AG04450 (cell line): ENCODE results near the gene MEOX1. TPM values are rescaled to one million over a fixed set of nuclear protein-coding genes. Genes with fewer than 3 reads are reported as not detected.
A peak's percentile ranks its signal among the peaks of the same experiment; 100 is the strongest.

ENCODE experiments used
- CTCF ChIA-PET: fragments of 300-600, 350-600 bp; formaldehyde crosslinking; extraction: SDS; loops from one replicate; lab custom pipeline; 2022; ENCODE audit warnings: antibody characterized with exemption, inconsistent platforms; lab: Charles Lee
- POLR2A ChIA-PET: fragments of 350-600 bp; formaldehyde crosslinking; extraction: SDS; loops from one replicate; lab custom pipeline; 2021; ENCODE audit warnings: antibody characterized with exemption, inconsistent platforms; lab: Yijun Ruan, JAX
- DNase-seq: peaks from one replicate; pipeline ENCODE4 v3.0.0-alpha.2; 2011; ENCODE audit warnings: low read depth, low spot score
- H3K27ac ChIP-seq: one replicate; pipeline ENCODE4 v1.5.1; 2012; ENCODE audit warnings: low read depth, low read length, control low read depth
- H3K27me3 ChIP-seq: one replicate; pipeline ENCODE4 v1.6.0; 2012; ENCODE audit warnings: low read length; ENCODE audit not compliant: control insufficient read depth, insufficient read depth
- H3K4me3 ChIP-seq: 2 replicates; pipeline ENCODE4 v1.5.1; 2011; ENCODE audit warnings: mild to moderate bottlenecking, low read depth, low read length, control low read depth
- H3K9me3 ChIP-seq: 2 replicates; pipeline ENCODE4 v1.5.1; 2012; ENCODE audit warnings: low read length; ENCODE audit not compliant: control insufficient read depth, insufficient read depth
- polyA plus RNA-seq: library from polyadenylated mRNA; depleted of rRNA; stranded (reverse); fragments of >200 nt; gene quantifications from 2 replicates; pipeline ENCODE4 v1.2.3, GENCODE V29; 2011
- TF ChIP-seq, protein P1 (sequence below): IDR thresholded peaks from 2 replicates; pipeline ENCODE4 v1.5.1; 2011; ENCODE audit warnings: low read depth, low read length, control low read depth, inconsistent platforms

Gene MEOX1
- polyA plus RNA-seq, 1 experiment, result 0.07 TPM

DNA sequence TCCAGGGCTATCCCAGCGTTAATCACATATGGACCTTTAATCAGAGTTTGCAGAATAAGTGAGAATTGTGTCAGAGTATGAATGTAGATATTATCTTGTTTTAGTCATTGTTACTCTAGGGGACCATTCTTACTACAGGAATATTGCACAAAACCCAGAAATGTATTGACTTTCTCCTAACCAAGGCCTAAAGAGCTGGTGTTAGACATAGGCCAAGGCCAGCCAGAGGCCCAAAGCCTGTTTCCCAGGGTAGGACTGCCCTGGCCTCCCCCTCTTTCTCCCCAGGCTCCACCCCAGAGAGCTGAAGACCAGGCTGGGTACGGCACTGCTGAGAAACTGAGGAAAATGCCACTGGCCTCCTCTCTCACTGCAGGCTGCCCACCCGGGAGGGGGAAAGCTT lies 41.9 kb upstream of the MEOX1 start:
- CTCF ChIA-PET, result interaction anchor here (1.0 to 14.2 kb wide), 2 partner anchors 9 to 57 kb away, joined by 3 to 515 read pairs; partner anchors contain the start of gene SOST
- TF ChIP-seq, protein P1, sequence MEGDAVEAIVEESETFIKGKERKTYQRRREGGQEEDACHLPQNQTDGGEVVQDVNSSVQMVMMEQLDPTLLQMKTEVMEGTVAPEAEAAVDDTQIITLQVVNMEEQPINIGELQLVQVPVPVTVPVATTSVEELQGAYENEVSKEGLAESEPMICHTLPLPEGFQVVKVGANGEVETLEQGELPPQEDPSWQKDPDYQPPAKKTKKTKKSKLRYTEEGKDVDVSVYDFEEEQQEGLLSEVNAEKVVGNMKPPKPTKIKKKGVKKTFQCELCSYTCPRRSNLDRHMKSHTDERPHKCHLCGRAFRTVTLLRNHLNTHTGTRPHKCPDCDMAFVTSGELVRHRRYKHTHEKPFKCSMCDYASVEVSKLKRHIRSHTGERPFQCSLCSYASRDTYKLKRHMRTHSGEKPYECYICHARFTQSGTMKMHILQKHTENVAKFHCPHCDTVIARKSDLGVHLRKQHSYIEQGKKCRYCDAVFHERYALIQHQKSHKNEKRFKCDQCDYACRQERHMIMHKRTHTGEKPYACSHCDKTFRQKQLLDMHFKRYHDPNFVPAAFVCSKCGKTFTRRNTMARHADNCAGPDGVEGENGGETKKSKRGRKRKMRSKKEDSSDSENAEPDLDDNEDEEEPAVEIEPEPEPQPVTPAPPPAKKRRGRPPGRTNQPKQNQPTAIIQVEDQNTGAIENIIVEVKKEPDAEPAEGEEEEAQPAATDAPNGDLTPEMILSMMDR, result no peak
- no peak for DNase-seq
- no peak overlapping the region for H3K27ac ChIP-seq
- H3K4me3 ChIP-seq, result no peak overlapping the region
- H3K27me3 ChIP-seq, result peaks cover 15% of the 10 kb centered on the region
- POLR2A ChIA-PET, result no interaction called here
- peaks cover 11% of the 10 kb centered on the region; the same call in 1 of the 2 replicates for H3K9me3 ChIP-seq

DNA sequence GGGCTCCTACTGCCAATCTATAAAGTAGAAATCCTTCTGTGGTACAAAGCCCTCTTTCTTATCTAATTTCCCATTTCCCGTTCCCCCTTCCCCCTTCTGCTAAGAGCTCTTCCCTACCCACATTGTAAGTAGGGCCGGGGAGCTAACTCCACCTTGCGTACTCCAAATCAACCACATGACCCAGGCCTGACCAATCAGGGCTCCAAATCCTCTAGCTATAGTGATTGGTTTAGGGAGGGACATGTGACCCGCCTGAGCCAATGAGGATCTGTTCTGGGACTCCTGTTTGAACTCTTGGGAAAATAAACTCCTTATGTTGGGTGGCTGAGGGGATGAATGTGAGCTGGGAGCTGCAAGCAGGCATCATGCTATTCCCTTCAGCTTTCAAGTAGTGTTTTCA lies 40.9 kb upstream of the MEOX1 start:
- Histone ChIP-seq H3K4me3 (no peak overlapping the region), H3K9me3 (peaks cover 11% of the 10 kb centered on the region; the same call in 1 of the 2 replicates), H3K27ac (no peak overlapping the region), H3K27me3 (peaks cover 15% of the 10 kb centered on the region)
- ChIA-PET CTCF (interaction anchor here (14.2 kb wide), 1 partner anchor 58 kb away, joined by 515 read pairs; the partner anchor contains the start of gene SOST), POLR2A (no interaction called here)
- DNase-seq, result no peak
- TF ChIP-seq, protein P1, result no peak

DNA sequence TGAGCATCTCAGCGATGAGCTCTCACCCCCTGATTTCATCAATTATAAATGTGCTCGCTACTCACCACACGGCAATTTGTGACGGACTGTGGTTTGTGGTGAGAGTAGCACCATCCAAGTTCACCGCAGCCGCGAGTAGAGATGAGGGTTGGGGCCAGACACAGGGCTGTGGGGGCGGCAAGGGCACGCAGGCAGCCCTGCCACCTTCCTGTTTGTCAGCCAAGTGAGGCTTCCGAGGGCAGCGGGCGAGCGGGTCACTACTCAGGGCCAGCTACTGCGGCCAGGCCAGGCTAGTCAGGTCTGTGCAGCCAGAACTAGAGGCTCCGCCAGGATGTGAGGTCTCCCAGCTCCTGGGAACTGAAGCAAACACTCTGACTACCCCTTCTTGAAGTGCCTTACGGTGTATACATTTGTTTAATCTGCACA lies 39.6 kb upstream of the MEOX1 start:
- ChIA-PET CTCF (interaction anchor here (0.7 to 14.2 kb wide), 5 partner anchors 9 to 177 kb away, joined by 3 to 515 read pairs (median 6); partner anchors contain the start of gene SOST), POLR2A (interaction anchor here (0.6 to 1.6 kb wide), 3 partner anchors 12 to 137 kb away, joined by 4 to 7 read pairs (median 6); no protein-coding TSS in a partner anchor)
- Histone ChIP-seq H3K4me3 (no peak overlapping the region), H3K27ac (peak overlapping the region; percentile 41), H3K9me3 (peaks cover 11% of the 10 kb centered on the region; the same call in 1 of the 2 replicates), H3K27me3 (peaks cover 15% of the 10 kb centered on the region)
- TF ChIP-seq, protein P1, result no peak
- DNase-seq, result no peak

DNA sequence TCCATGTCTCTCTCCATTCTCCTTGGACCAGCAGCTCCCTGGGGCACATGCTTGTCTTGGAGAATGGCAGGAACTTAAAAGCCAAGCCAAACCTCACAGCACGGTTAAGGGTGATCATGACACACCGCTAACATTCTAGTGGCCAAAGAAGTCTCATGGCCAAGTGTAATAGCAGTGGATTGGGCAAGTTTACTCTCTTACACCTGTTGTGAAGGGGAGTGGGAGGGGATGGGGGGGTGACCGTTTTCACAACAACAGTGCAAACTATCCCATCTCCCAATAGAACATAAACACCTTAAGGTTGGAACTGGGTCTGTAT lies 37.7 kb upstream of the MEOX1 start:
- Histone ChIP-seq H3K4me3 (no peak overlapping the region), H3K27me3 (peaks cover 5% of the 10 kb centered on the region), H3K27ac (no peak overlapping the region), H3K9me3 (peaks cover 11% of the 10 kb centered on the region; the same call in 1 of the 2 replicates)
- CTCF ChIA-PET, result interaction anchor here (0.8 to 14.2 kb wide), 2 partner anchors 14 to 62 kb away, joined by 4 to 515 read pairs; partner anchors contain the start of gene SOST
- TF ChIP-seq, protein P1, result no peak
- no peak for DNase-seq
- POLR2A ChIA-PET, result no interaction called here

DNA sequence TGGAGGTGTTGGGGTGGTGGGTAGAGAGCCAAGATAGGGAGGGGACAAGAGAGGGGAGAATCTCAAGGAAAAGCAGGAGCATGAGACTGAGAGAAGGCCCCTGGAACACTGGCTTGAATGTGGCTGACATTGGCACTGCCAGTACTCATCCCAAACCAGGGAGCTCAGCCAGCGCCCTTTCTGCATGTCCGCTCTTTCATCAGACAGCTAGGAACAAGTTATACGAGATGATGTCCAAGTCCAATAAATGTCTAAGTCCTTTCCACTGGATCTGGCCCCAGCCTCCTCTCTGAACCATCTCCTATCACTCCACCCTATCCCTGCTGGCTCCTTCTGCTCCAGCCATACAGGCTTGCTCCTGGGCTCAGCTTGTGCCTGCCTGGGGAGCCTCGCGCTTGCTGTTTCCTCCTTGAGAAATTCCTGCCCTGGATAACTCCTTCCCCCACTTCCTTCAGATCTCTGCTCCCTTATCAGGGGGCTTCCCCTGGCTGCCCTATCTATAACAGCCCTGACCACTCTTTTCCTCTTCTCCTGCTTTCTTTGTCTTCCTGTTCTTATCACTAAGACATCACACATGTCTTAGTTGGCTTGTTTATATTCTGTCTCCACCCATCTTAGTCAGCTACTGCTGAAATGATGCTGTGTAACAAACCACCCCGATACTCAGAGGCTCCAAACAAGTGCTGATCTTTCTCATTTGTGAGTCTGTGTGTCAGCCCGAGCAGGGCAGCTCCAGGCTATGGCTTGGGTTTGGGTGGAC lies 37.1 kb upstream of the MEOX1 start:
- Histone ChIP-seq H3K4me3 (no peak overlapping the region), H3K27me3 (peaks cover 5% of the 10 kb centered on the region), H3K27ac (no peak overlapping the region), H3K9me3 (peaks cover 11% of the 10 kb centered on the region; the same call in 1 of the 2 replicates)
- TF ChIP-seq, protein P1, result no peak
- no peak for DNase-seq
- POLR2A ChIA-PET, result interaction anchor here (0.6 kb wide), 1 partner anchor 43 kb away, joined by 4 read pairs; no protein-coding TSS in a partner anchor
- CTCF ChIA-PET, result interaction anchor here (0.8 to 14.2 kb wide), 3 partner anchors 15 to 122 kb away, joined by 4 to 515 read pairs (median 5); partner anchors contain the start of gene SOST
